Lower lobe of right lung (tissue), 2 donors: ENCODE data around the gene RUNX1. TPM values are rescaled to one million over a fixed set of nuclear protein-coding genes. Genes with fewer than 3 reads are reported as not detected.

Source experiments
- ATAC-seq, 2 donors: fragments of 200-7000 bp; cut with Tn5 transposase; one replicate each; pipeline ENCODE4 v1.9.1; 2020 to 2022; ENCODE audit warnings: mild to moderate bottlenecking in 2 of 2, moderate library complexity in 2 of 2
- DNase-seq: peaks from one replicate; pipeline ENCODE4 v3.0.0-alpha.2; 2020
- H3K27ac ChIP-seq: fragments of 200-600 bp; one replicate; pipeline ENCODE4 v1.8.0; 2022
- H3K27me3 ChIP-seq: fragments of 200-600 bp; one replicate; pipeline ENCODE4 v1.8.0; 2022; ENCODE audit warnings: low read depth
- H3K36me3 ChIP-seq: fragments of 200-600 bp; one replicate; pipeline ENCODE4 v1.8.0; 2022; ENCODE audit warnings: mild to moderate bottlenecking
- H3K4me1 ChIP-seq: fragments of 200-600 bp; one replicate; pipeline ENCODE4 v1.8.0; 2022
- H3K4me3 ChIP-seq: fragments of 200-600 bp; one replicate; pipeline ENCODE4 v1.8.0; 2022; ENCODE audit warnings: mild to moderate bottlenecking
- H3K9me3 ChIP-seq: fragments of 200-600 bp; one replicate; pipeline ENCODE4 v1.8.0; 2022
- intact Hi-C: fragments of 100-400 bp; cut with DNase I; formaldehyde crosslinking; loops from one replicate; pipeline ENCODE4 v1.11.0; 2022
- total RNA-seq: library from RNA; stranded (reverse); fragmentation: NEBNext Ultra II Directional; extraction: Animal tissue kit (Norgen Biotek cat#: 25700); gene quantifications from one replicate; pipeline ENCODE4 v1.2.1, GENCODE V29; 2021
- TF ChIP-seq, protein P1 (sequence below): fragments of 200-600 bp; IDR thresholded peaks from one replicate; pipeline ENCODE4 v1.8.0; 2022; ENCODE audit warnings: antibody characterized with exemption, mild to moderate bottlenecking
- donor health status: DM: no; HTN: yes; CAD: no; lungs with severe emphysema.

The RUNX1 gene
- total RNA-seq, 1 donor from 2014 or later: 110 TPM

DNA sequence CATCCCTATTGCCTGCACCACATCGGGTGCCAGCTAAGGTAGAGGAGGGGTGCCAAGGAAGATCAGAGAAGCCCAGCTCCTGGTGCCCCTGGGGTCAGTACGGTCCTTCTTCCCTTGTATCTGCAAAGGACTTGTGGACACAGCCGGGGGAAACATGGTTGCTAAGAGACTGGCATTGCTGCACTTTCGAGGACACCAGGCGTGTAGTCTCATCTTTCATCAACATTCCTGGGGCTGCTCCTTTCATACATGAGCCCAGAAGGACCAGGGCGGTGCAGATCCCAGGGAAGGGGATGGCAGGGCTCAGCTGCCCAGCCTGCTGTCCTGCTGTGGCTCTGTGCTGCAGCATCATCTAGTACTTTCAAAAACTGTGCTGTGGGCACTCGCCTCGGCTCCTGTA is 61.0 kb downstream of the RUNX1 start:
- DNase-seq (no peak), ATAC-seq (no peak)
- Histone ChIP-seq H3K27ac (no peak overlapping the region), H3K4me1 (peaks cover 27% of the 10 kb centered on the region), H3K27me3 (no peaks in the 10 kb centered on the region), H3K9me3 (no peaks in the 10 kb centered on the region), H3K4me3 (no peak overlapping the region), H3K36me3 (no peaks in the 10 kb centered on the region)
- intact Hi-C loops: no loop called here
- TF ChIP-seq, protein P1, sequence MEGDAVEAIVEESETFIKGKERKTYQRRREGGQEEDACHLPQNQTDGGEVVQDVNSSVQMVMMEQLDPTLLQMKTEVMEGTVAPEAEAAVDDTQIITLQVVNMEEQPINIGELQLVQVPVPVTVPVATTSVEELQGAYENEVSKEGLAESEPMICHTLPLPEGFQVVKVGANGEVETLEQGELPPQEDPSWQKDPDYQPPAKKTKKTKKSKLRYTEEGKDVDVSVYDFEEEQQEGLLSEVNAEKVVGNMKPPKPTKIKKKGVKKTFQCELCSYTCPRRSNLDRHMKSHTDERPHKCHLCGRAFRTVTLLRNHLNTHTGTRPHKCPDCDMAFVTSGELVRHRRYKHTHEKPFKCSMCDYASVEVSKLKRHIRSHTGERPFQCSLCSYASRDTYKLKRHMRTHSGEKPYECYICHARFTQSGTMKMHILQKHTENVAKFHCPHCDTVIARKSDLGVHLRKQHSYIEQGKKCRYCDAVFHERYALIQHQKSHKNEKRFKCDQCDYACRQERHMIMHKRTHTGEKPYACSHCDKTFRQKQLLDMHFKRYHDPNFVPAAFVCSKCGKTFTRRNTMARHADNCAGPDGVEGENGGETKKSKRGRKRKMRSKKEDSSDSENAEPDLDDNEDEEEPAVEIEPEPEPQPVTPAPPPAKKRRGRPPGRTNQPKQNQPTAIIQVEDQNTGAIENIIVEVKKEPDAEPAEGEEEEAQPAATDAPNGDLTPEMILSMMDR: no peak

DNA sequence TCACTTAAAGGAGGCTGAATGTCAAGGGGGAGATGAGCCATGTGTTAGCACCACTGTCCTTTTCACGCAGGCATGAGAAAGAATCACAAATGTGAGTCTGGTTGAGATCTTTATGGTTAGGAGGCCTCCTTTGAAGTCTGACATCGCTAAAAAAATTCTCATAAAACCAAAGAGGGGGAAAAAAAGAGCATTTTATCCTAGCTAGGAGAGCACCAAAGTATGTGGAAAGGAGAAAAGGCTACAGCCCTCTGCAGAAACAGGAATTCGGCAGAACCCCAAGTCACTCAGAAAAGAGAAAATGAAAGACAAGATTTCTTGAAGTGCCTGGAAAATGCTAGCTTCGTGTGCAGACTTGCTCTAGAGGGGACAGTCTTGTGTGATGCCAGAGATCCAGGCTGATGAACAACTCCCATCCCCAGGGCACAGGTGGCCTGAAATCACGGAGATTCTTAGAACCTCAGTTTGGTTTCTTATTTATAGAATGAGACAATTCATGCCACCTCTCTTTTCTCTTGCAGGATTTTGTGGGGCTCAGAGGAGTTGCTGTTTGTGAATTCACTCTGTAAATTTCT is 61.5 kb downstream of the RUNX1 start:
- no peak for ATAC-seq
- Histone ChIP-seq H3K4me1 (peaks cover 27% of the 10 kb centered on the region), H3K27ac (peak overlapping the region; percentile 18), H3K27me3 (no peaks in the 10 kb centered on the region), H3K4me3 (no peak overlapping the region), H3K9me3 (no peaks in the 10 kb centered on the region), H3K36me3 (no peaks in the 10 kb centered on the region)
- TF ChIP-seq, protein P1: no peak
- no peak for DNase-seq
- intact Hi-C loops: no loop called here

DNA sequence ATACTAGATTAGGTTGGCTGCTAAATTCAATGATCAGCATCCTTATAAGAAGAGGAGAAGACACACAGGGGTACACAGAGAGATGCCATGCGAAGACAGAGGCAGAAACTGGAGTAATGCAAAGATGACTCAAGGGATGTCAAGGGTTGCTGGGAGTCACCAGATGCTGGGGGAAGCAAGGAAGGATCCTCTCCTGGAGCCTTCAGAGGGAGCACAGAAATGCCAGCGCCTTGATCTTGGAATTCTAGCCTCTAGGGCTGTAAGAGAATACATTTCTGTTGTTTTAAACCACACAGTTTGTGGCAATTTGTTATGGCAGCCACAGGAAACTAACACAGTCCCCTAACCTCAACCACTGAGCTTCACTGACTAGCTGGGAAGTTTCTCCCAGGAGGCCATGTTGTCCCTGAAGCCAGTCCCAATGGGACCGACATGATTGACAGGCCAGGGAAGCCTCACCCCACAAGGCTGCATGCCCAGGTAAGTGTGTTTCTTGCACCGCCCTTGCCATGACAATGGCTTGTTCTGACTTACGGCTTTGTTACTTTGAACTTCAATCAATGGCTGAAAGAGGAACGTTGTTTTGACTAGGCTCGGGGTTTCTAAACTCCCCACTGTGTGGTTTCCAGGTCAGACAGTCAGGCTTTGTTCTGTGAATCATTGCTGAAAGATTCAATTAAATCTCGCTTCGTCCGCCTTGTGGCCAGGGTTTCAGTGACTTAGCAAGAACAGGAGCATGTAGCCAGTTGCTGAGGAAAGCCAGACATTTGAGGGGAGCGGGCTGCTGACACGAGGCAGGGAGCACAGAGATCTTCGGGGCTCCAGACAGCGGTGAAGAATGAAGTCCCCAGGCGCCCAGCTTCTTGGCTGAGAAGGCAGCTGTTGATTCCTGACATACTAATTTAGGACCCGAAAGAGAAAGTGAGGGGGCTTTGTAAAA is 62.3 kb downstream of the RUNX1 start:
- peak overlapping the region; percentile 18 for H3K27ac ChIP-seq
- TF ChIP-seq, protein P1: no peak
- H3K27me3 ChIP-seq: no peaks in the 10 kb centered on the region
- H3K4me1 ChIP-seq: peaks cover 27% of the 10 kb centered on the region
- intact Hi-C loops: no loop called here
- no peaks in the 10 kb centered on the region for H3K36me3 ChIP-seq
- ATAC-seq (no peak), DNase-seq (no peak)
- no peak overlapping the region for H3K4me3 ChIP-seq
- H3K9me3 ChIP-seq: no peaks in the 10 kb centered on the region

DNA sequence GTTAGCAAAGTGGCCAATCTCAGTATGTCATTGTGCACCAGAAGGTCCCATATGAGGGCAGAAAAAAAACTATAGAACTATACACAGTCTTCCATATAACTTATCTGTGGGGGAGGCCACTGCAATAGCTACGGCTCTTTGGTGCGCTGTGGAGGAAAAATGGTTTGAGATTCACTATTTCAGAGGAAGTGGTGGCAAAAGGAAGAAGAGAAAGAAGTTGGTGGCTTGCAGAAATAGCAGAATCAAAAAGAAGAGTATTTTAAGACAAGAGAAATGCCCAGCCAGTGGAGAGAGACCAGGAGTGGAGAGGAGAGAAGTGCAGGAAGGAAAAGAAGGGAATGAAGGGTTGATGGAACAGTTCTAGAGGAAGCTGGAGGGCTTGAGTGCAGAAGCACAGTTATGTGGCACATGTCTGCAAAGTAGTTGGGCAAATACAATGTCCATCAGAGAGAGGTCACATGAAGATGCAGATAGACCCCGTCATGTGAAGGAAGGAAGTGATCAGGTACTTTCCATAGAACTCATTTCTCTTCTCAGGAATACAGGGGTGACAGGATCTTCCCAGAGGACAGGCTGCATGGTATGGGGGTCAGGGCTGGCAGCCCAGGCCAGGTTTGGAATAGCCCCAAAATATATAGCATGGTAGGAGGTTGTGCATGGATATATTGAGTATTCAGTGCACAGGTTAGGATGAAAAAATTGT is 64.6 kb downstream of the RUNX1 start:
- no peak overlapping the region for H3K27ac ChIP-seq

DNA sequence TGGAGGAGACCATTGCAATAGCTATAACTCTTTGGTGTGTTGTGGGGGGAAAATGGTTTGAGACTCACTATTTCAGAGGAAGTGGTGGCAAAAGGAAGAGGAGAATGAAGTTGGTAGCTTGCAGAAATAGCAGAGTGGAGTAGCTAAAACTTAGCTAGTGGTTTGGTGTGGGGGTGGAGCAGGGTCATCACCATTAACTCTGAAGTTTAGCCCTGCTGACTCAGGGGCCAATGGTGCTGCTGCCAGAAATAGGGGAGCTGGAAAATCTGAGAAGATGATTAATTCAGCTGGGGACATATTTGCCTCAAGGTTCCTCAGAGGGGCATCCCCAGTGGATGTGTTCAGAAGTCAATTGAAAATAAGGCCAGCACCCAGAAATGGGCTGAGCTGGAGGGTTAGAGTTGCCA is 65.4 kb downstream of the RUNX1 start:
- no peak overlapping the region for H3K4me3 ChIP-seq
- DNase-seq: no peak
- H3K27me3 ChIP-seq: no peaks in the 10 kb centered on the region
- H3K27ac ChIP-seq: no peak overlapping the region
- TF ChIP-seq, protein P1: no peak
- no peak for ATAC-seq
- intact Hi-C loops: no loop called here
- H3K4me1 ChIP-seq: peaks cover 27% of the 10 kb centered on the region
- no peaks in the 10 kb centered on the region for H3K9me3 ChIP-seq
- no peaks in the 10 kb centered on the region for H3K36me3 ChIP-seq

More for the DNA sequence above, 64.6 kb downstream of the RUNX1 start:
- intact Hi-C loops: no loop called here
- H3K4me1 ChIP-seq: peaks cover 27% of the 10 kb centered on the region
- TF ChIP-seq, protein P1: no peak
- H3K9me3 ChIP-seq: no peaks in the 10 kb centered on the region
- DNase-seq (no peak), ATAC-seq (no peak)
- no peaks in the 10 kb centered on the region for H3K36me3 ChIP-seq
- no peak overlapping the region for H3K4me3 ChIP-seq
- no peaks in the 10 kb centered on the region for H3K27me3 ChIP-seq
